Keratinocyte (primary cell): ENCODE measurements around the gene RANBP3.

Experiments
- EZH2 ChIP-seq: IDR thresholded peaks from one replicate; pipeline ENCODE4 v1.6.1; 2012; ENCODE audit warnings: inconsistent platforms, mild to moderate bottlenecking, low read length, moderate library complexity
- TF ChIP-seq, protein P1 (sequence below), 3 experiments: IDR thresholded peaks in 1 of 3; conservative IDR thresholded peaks in 1 of 3; optimal IDR thresholded peaks in 1 of 3; 2 replicates in 2 of 3; 3 replicates in 1 of 3; pipeline versions ENCODE3 to v1.5.1; 2011; ENCODE audit warnings: low read length in 3 of 3, mild to moderate bottlenecking in 3 of 3, moderate library complexity in 2 of 3, control low read depth in 1 of 3, inconsistent platforms in 1 of 3; ENCODE audit not compliant: insufficient read depth in 2 of 3; ENCODE audit errors: extremely low read depth in 1 of 3

DNA sequence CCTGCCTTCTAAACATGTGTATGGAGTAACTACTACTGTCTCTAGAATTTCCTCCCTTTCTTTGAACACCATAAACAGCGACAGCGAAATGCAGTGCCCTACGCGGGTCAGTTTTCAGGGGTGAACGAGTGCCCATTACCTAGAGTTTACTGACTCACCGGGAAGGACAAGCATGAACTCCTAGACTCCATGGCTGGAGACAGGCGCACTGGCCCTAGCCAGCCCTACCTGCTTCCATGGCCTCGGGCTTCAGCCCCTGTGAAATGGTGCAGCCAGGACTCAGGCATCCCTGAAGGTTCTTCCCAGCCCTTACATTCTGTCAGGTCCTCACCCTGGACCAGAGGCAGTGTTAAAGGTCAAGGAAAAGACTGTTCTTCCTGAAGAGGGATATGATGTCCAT, 8.5 kb downstream of the RANBP3 start:
- TF ChIP-seq, protein P1, sequence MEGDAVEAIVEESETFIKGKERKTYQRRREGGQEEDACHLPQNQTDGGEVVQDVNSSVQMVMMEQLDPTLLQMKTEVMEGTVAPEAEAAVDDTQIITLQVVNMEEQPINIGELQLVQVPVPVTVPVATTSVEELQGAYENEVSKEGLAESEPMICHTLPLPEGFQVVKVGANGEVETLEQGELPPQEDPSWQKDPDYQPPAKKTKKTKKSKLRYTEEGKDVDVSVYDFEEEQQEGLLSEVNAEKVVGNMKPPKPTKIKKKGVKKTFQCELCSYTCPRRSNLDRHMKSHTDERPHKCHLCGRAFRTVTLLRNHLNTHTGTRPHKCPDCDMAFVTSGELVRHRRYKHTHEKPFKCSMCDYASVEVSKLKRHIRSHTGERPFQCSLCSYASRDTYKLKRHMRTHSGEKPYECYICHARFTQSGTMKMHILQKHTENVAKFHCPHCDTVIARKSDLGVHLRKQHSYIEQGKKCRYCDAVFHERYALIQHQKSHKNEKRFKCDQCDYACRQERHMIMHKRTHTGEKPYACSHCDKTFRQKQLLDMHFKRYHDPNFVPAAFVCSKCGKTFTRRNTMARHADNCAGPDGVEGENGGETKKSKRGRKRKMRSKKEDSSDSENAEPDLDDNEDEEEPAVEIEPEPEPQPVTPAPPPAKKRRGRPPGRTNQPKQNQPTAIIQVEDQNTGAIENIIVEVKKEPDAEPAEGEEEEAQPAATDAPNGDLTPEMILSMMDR (optimal IDR thresholded peaks at IDR 0.05 in 1 of 3, IDR thresholded peaks at IDR 0.05 in 1 of 3, conservative IDR thresholded peaks at IDR 0.05 in 1 of 3; ENCODE audit: extremely low read depth in 1 of 3, insufficient read depth in 2 of 3, low read length in 3 of 3): no peak
- TF ChIP-seq EZH2: no peak
